ENCODE data around the gene KCNJ12.
"Not testable (repeated sequence)": the region's sequence is repeated elsewhere in the genome, so short reads cannot be mapped to it uniquely, and the experiment has no call there.

KCNJ12 gene

GRCh38 chr17:21349358-21350050, 26.7 kb upstream of the KCNJ12 start:
- DNase-seq (ENCODE audit: low read depth in 2 of 2) = not testable (repeated sequence)

GRCh38 chr17:21350495-21350894, 25.7 kb upstream of the KCNJ12 start:
- not testable (repeated sequence) for DNase-seq (ENCODE audit: low read depth in 2 of 2)

- no peak for DNase-seq (ENCODE audit: low read depth in 2 of 2)
Observed at GRCh38 chr17:21351366-21352065, 24.6 kb upstream of the KCNJ12 start.

GRCh38 chr17:21352221-21352980, 23.8 kb upstream of the KCNJ12 start:
- no peak for DNase-seq (ENCODE audit: low read depth in 2 of 2)

- no peak for DNase-seq (ENCODE audit: low read depth in 2 of 2)
Observed at GRCh38 chr17:21352981-21353265, 23.2 kb upstream of the KCNJ12 start.

- DNase-seq (ENCODE audit: low read depth in 2 of 2) = no peak
Observed at GRCh38 chr17:21353326-21354010, 22.7 kb upstream of the KCNJ12 start.

GRCh38 chr17:21354796-21355385, 21.3 kb upstream of the KCNJ12 start:
- no peak for DNase-seq (ENCODE audit: low read depth in 2 of 2)

GRCh38 chr17:21355586-21355985, 20.6 kb upstream of the KCNJ12 start:
- DNase-seq (ENCODE audit: low read depth in 2 of 2) = no peak

GRCh38 chr17:21356537-21357127, 19.5 kb upstream of the KCNJ12 start:
- no peak for DNase-seq (ENCODE audit: low read depth in 2 of 2)

- no peak for DNase-seq (ENCODE audit: low read depth in 2 of 2)
Observed at GRCh38 chr17:21357281-21357680, 18.9 kb upstream of the KCNJ12 start.

- DNase-seq (ENCODE audit: low read depth in 2 of 2) = no peak
Observed at GRCh38 chr17:21357696-21358656, 18.2 kb upstream of the KCNJ12 start.

GRCh38 chr17:21358682-21359482, 17.3 kb upstream of the KCNJ12 start:
- DNase-seq (ENCODE audit: low read depth in 2 of 2) = no peak

GRCh38 chr17:21359483-21359840, 16.7 kb upstream of the KCNJ12 start:
- no peak for DNase-seq (ENCODE audit: low read depth in 2 of 2)

- DNase-seq (ENCODE audit: low read depth in 2 of 2) = no peak
Observed at GRCh38 chr17:21360048-21360447, 16.1 kb upstream of the KCNJ12 start.

- no peak for DNase-seq (ENCODE audit: low read depth in 2 of 2)
Observed at GRCh38 chr17:21361020-21361809, 14.9 kb upstream of the KCNJ12 start.

- DNase-seq (ENCODE audit: low read depth in 2 of 2) = no peak
Observed at GRCh38 chr17:21362331-21362931, 13.7 kb upstream of the KCNJ12 start.

- DNase-seq (ENCODE audit: low read depth in 2 of 2) = no peak
Observed at GRCh38 chr17:21363776-21364642, 12.1 kb upstream of the KCNJ12 start.
